Urinary bladder (tissue), 4 donors: ENCODE results near the gene PCGF3. TPM values are rescaled to one million over a fixed set of nuclear protein-coding genes. Genes with fewer than 3 reads are reported as not detected.
"Not testable (repeated sequence)": the region's sequence is repeated elsewhere in the genome, so short reads cannot be mapped to it uniquely, and the experiment has no call there.

Experiments
- DNase-seq: peaks from one replicate; pipeline ENCODE4 v3.0.0-alpha.2; 2015; ENCODE audit errors: extremely low spot score
- H3K27ac ChIP-seq: one replicate; pipeline ENCODE4 v1.5.1; 2013; ENCODE audit warnings: low read depth, mild to moderate bottlenecking, moderate library complexity
- H3K36me3 ChIP-seq: one replicate; pipeline ENCODE4 v1.6.1; 2013; ENCODE audit warnings: mild to moderate bottlenecking, moderate library complexity; ENCODE audit not compliant: insufficient read depth
- H3K4me1 ChIP-seq: one replicate; pipeline ENCODE4 v1.6.1; 2013; ENCODE audit warnings: mild to moderate bottlenecking, moderate library complexity; ENCODE audit not compliant: insufficient read depth
- H3K4me3 ChIP-seq: one replicate; pipeline ENCODE4 v1.5.1; 2013; ENCODE audit warnings: low read depth, low read length
- WGBS: extraction: QIAGEN DNeasy Blood & Tissue Kit; methylation state at CpG from one replicate; pipeline ENCODE4 v1.1.7; 2013; 5-methylcytosine and 5-hydroxymethylcytosine counted together
- polyA plus RNA-seq: library from polyadenylated mRNA; stranded (reverse); fragments of 200-250 nt; gene quantifications from one replicate; pipeline ENCODE4 v1.2.3, GENCODE V29; 2013
- total RNA-seq: library from RNA; depleted of rRNA; stranded (reverse); fragments of >200 nt; gene quantifications from one replicate; pipeline ENCODE4 v1.2.3, GENCODE V29; 2014
- donor health status: healthy with polysubstance abuse.
- donor health status: healthy.

Gene PCGF3
- total and polyA plus RNA-seq, 2 donors = 36.1 to 52.6 TPM

- WGBS = 86% methylated on average over 41 of the region's 41 CpGs
- no peak for DNase-seq
- no peak overlapping the region for H3K27ac ChIP-seq
- H3K4me1 ChIP-seq = no peaks in the 10 kb centered on the region
- H3K36me3 ChIP-seq = no peaks in the 10 kb centered on the region
- no peak overlapping the region for H3K4me3 ChIP-seq
Measured at GRCh38 chr4:725391-726234, 20.0 kb downstream of the PCGF3 start.

- WGBS = 37% methylated on average over 16 of the region's 16 CpGs
- no peak overlapping the region for H3K4me3 ChIP-seq
- no peak overlapping the region for H3K27ac ChIP-seq
Measured at GRCh38 chr4:726235-726787, 20.7 kb downstream of the PCGF3 start.

GRCh38 chr4:726838-727237, 21.2 kb downstream of the PCGF3 start:
- 66% methylated on average over 17 of the region's 17 CpGs for WGBS
- Histone ChIP-seq H3K27ac (peak overlapping the region; percentile 11), H3K4me3 (no peak overlapping the region), H3K36me3 (no peaks in the 10 kb centered on the region), H3K4me1 (no peaks in the 10 kb centered on the region)
- no peak for DNase-seq

More at GRCh38 chr4:726235-726787, 20.7 kb downstream of the PCGF3 start:
- no peaks in the 10 kb centered on the region for H3K36me3 ChIP-seq
- no peaks in the 10 kb centered on the region for H3K4me1 ChIP-seq
- DNase-seq = no peak

GRCh38 chr4:727576-727975, 21.9 kb downstream of the PCGF3 start:
- no peak overlapping the region for H3K4me3 ChIP-seq
- DNase-seq = no peak
- no peak overlapping the region for H3K27ac ChIP-seq
- H3K36me3 ChIP-seq = no peaks in the 10 kb centered on the region
- H3K4me1 ChIP-seq = no peaks in the 10 kb centered on the region
- 79% methylated on average over 6 of the region's 6 CpGs for WGBS

DNA sequence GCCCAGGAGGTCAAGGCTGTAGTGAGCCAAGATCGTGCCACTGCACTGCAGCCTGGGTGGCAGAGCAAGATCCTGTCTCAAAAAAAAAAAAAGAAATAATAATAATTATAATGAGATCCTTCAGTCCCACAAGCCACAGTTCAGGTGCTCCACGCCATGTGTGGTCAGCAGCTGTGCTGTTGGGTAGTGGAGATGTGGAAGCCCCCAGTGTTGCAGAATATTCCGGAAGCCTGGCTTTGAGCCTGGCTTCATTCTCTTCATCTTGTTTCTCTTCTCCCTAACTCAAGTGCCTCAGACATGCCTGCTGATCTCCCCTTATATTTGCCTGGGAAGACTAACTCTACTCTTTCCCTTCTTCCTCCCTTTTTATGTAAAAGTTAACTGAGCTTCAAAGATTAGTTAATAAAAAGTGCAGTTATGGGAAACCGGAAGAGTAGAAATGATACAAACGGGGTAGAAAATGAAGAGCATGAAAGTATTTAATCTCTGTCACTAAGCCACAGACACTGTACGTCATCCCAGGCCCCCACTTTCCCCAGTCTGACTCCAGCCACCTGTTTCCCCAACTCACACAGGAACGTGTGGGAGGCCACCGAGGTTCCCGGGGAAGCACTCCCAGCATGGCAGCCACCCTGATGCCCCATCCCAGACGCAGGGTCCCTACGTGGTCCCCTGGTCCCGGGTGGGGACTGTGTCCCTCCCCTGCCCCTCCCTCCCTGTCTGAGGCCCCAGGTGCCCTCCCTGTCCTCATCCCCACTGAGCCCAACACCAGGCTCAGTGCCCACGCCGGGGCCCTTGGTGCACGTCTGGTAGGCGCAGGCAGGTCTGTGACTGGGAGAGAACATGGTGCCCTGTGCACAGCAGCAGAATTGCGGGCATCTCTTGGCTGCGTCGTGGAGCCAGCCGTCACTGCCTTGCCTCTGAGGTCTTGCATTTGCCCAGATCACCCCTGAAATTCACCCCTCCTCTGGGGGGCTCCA, 24.0 kb downstream of the PCGF3 start:
- no peaks in the 10 kb centered on the region for H3K4me1 ChIP-seq
- DNase-seq = no peak
- 93% methylated on average over 20 of the region's 20 CpGs for WGBS
- no peak overlapping the region for H3K4me3 ChIP-seq
- no peak overlapping the region for H3K27ac ChIP-seq
- no peaks in the 10 kb centered on the region for H3K36me3 ChIP-seq

- Histone ChIP-seq H3K4me1 (no peaks in the 10 kb centered on the region), H3K27ac (no peak overlapping the region), H3K4me3 (no peak overlapping the region), H3K36me3 (peaks cover 5% of the 10 kb centered on the region)
- 97% methylated on average over 27 of the region's 27 CpGs for WGBS
- DNase-seq = no peak
Measured at GRCh38 chr4:730511-730910, 24.9 kb downstream of the PCGF3 start.

- not testable (repeated sequence) for H3K36me3 ChIP-seq
Measured at GRCh38 chr4:730946-731904, 25.6 kb downstream of the PCGF3 start.

DNA sequence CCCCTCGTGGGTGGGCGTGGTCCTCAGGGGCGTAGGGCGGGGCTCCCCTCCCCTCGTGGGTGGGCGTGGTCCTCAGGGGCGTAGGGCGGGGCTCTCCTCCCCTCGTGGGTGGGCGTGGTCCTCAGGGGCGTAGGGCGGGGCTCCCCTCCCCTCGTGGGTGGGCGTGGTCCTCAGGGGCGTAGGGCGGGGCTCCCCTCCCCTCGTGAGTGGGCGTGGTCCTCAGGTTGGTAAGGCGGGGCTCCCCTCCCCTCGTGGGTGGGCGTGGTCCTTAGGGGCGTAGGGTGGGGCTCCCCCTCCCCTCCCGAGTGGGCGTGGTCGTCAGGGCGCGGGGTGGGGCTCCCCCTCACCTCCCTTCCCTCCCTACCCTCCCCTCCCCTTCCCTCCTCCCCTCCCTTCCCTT, 26.3 kb downstream of the PCGF3 start:
- WGBS = 83% methylated on average over 25 of the region's 27 CpGs
- H3K4me1 ChIP-seq, H3K36me3 ChIP-seq, H3K27ac ChIP-seq, H3K4me3 ChIP-seq, DNase-seq: not testable (repeated sequence)

More at GRCh38 chr4:730946-731904, 25.6 kb downstream of the PCGF3 start:
- H3K4me3 ChIP-seq, DNase-seq, H3K27ac ChIP-seq, H3K4me1 ChIP-seq: not testable (repeated sequence)
- WGBS = 94% methylated on average over 52 of the region's 68 CpGs

- H3K4me3 ChIP-seq = no peak overlapping the region
- no peak for DNase-seq
- WGBS = 94% methylated on average over 20 of the region's 20 CpGs
- H3K36me3 ChIP-seq = peaks cover 7% of the 10 kb centered on the region
- H3K27ac ChIP-seq = no peak overlapping the region
- no peaks in the 10 kb centered on the region for H3K4me1 ChIP-seq
Measured at GRCh38 chr4:732486-732885, 26.9 kb downstream of the PCGF3 start.

DNA sequence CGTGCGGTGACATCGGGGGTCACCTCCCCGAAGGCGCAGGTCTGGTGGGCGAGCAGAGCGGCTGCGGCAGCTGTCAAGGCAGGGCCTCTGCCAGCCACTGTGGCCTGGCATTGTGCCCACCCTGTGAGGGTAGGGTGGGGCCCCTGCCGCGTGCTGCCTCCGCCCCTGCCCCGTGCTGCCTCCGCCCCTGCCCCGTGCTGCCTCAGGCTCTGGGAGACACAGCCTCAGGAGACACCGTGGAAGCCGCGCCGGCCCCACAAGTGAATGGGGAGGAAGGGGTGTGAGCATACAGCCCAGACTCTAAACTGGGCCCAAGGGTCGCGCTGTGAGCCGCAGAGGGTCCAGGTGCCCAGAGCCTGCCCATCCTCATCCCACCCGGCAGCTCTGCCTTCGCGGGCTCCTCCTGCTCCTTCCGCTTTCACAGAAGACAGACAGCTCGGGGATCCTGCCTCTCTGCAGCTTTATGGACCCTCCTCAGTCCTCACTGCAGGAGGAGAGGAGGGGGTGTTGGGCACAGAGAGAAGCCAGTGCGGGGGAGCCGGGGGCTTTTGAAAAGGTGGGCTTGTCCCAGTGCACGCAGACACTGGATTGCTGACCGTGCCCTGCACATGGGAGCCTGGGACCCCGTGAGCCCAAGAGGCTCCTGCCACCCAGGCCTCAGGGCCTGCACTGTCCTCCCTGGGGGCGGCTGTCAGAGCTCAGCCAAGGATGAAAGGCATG, 27.4 kb downstream of the PCGF3 start:
- no peak for DNase-seq
- WGBS = 89% methylated on average over 32 of the region's 32 CpGs
- H3K36me3 ChIP-seq = peaks cover 7% of the 10 kb centered on the region

DNA sequence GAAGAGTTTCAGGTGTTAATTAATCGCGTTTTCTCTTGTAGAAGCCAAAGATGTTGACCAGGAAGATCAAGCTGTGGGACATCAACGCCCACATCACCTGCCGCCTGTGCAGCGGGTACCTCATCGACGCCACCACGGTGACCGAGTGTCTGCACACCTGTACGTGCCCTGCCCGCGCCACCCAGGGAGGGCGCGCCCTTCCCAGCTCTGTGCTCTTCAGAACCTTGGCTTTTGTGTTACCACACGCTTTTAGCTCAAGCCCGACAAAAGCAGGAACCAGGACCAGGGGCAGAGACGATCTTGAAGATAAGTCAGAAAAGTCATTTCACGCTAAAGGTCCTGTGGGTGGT, 28.0 kb downstream of the PCGF3 start:
- H3K27ac ChIP-seq = no peak overlapping the region
- peaks cover 7% of the 10 kb centered on the region for H3K36me3 ChIP-seq
- H3K4me3 ChIP-seq = no peak overlapping the region
- no peaks in the 10 kb centered on the region for H3K4me1 ChIP-seq
- DNase-seq = no peak
- 94% methylated on average over 18 of the region's 18 CpGs for WGBS

More for the DNA sequence above, 27.4 kb downstream of the PCGF3 start:
- no peak overlapping the region for H3K4me3 ChIP-seq
- H3K4me1 ChIP-seq = no peaks in the 10 kb centered on the region
- H3K27ac ChIP-seq = no peak overlapping the region

GRCh38 chr4:734075-734474, 28.4 kb downstream of the PCGF3 start:
- Histone ChIP-seq H3K36me3 (peaks cover 7% of the 10 kb centered on the region), H3K4me3 (no peak overlapping the region), H3K27ac (no peak overlapping the region), H3K4me1 (no peaks in the 10 kb centered on the region)
- 93% methylated on average over 9 of the region's 9 CpGs for WGBS
- no peak for DNase-seq
